HepG2 (cell line): ENCODE data around the gene RHBDF2. TPM values are rescaled to one million over a fixed set of nuclear protein-coding genes. Genes with fewer than 3 reads are reported as not detected.
A peak's percentile ranks its signal among the peaks of the same experiment; 100 is the strongest.

Source experiments
- ATAC-seq: fragments of 200-7000 bp; cut with Tn5 transposase; 3 replicates; pipeline ENCODE4 v1.9.1; 2020; ENCODE audit warnings: mild to moderate bottlenecking, moderate library complexity
- BruUV-seq: library from RNA; stranded (reverse); fragments of 400-500 nt; replicated peaks from 2 replicates; lab custom pipeline; 2021; lab: Mats Ljungman, UMichigan
- CTCF ChIA-PET: fragments of 300-600 bp; formaldehyde crosslinking; extraction: SDS; loops from one replicate; lab custom pipeline; 2021; ENCODE audit warnings: low total read pairs, inconsistent platforms, low intra/inter-chr PET ratio; lab: Yijun Ruan, JAX
- POLR2A ChIA-PET: fragments of 350-600 bp; sonication (Branson Sonifier 250); formaldehyde crosslinking; loops from one replicate; lab custom pipeline; 2020; ENCODE audit warnings: antibody characterized with exemption, inconsistent platforms; lab: Yijun Ruan, JAX
- DNase-seq: peaks from one replicate; pipeline ENCODE4 v3.0.0-alpha.2; 2015; ENCODE audit warnings: low spot score
- FAIRE-seq: peaks from 3 replicates; lab custom pipeline; 2011; peaks lifted over from hg19 to GRCh38; lab: Jason Lieb, UNC
- H2AFZ ChIP-seq: one replicate; pipeline ENCODE4 v1.6.1; 2011; ENCODE audit warnings: low read length, inconsistent platforms
- H3K27ac ChIP-seq: fragments of 300-600 bp; 3 replicates; pipeline ENCODE4 v1.8.0; 2011; ENCODE audit warnings: mixed run types, mild to moderate bottlenecking, mixed read lengths, low read length, inconsistent platforms; ENCODE audit not compliant: insufficient read depth; ENCODE audit errors: extremely low read length
- H3K27me3 ChIP-seq, 2 experiments: fragments of 200-600 bp in 1 of 2; 2 replicates in 1 of 2; 3 replicates in 1 of 2; pipeline versions ENCODE4 v1.6.0 to v1.8.0; 2011; ENCODE audit warnings: low read length in 2 of 2, mild to moderate bottlenecking in 2 of 2, moderate library complexity in 2 of 2, inconsistent platforms in 1 of 2; ENCODE audit not compliant: insufficient read depth in 2 of 2, control insufficient read depth in 1 of 2
- H3K36me3 ChIP-seq, 2 experiments: fragments of 200-600 bp in 1 of 2; replicated peaks in 1 of 2; 2 replicates in 1 of 2; 3 replicates in 1 of 2; pipeline versions ENCODE4 v1.5.1 to v1.8.0; 2011; ENCODE audit warnings: low read length in 2 of 2, inconsistent platforms in 1 of 2; ENCODE audit not compliant: insufficient read depth in 2 of 2, control insufficient read depth in 1 of 2
- H3K4me1 ChIP-seq: 2 replicates; pipeline ENCODE4 v1.5.1; 2012; ENCODE audit warnings: low read length, inconsistent platforms; ENCODE audit not compliant: insufficient read depth
- H3K4me2 ChIP-seq: 2 replicates; pipeline ENCODE4 v1.6.0; 2011; ENCODE audit warnings: low read depth, low read length, inconsistent platforms
- H3K4me3 ChIP-seq, 3 experiments: fragments of 200-600 bp in 1 of 3; sonication (generic), shearing (Covaris generic) in 1 of 3; replicated peaks in 1 of 3; 2 replicates each; pipeline ENCODE4 v1.5.1; 2011 to 2016; ENCODE audit warnings: low read length in 3 of 3, inconsistent platforms in 2 of 3, low read depth in 2 of 3, mild to moderate bottlenecking in 2 of 3, control low read depth in 1 of 3, mixed read lengths in 1 of 3; ENCODE audit not compliant: insufficient read depth in 1 of 3
- H3K79me2 ChIP-seq: one replicate; pipeline ENCODE4 v1.6.1; 2011; ENCODE audit warnings: low read length, inconsistent platforms; ENCODE audit not compliant: insufficient read depth
- H3K9ac ChIP-seq: 2 replicates; pipeline ENCODE4 v1.6.0; 2011; ENCODE audit warnings: mild to moderate bottlenecking, low read depth, low read length, inconsistent platforms; ENCODE audit not compliant: insufficient read depth
- H3K9me3 ChIP-seq: 2 replicates; pipeline ENCODE4 v1.5.1; 2012; ENCODE audit warnings: mild to moderate bottlenecking, low read length
- H4K20me1 ChIP-seq: 2 replicates; pipeline ENCODE4 v1.6.0; 2011; ENCODE audit warnings: inconsistent platforms, mild to moderate bottlenecking, low read length, moderate library complexity; ENCODE audit not compliant: insufficient read depth
- CENPBD1 ChIP-seq: sonication (generic); formaldehyde crosslinking; IDR thresholded peaks from 2 replicates; pipeline ENCODE4 v1.8.0; 2022; ENCODE audit warnings: missing genetic modification reagents, low read depth, mild to moderate bottlenecking, borderline replicate concordance
- NKX3-1 ChIP-seq: sonication (generic); formaldehyde crosslinking; IDR thresholded peaks from 2 replicates; pipeline ENCODE4 v1.5.0; 2020; ENCODE audit warnings: missing genetic modification reagents
- PAXIP1 ChIP-seq: sonication (generic); formaldehyde crosslinking; conservative IDR thresholded peaks from 2 replicates; pipeline ENCODE4 v1.4.0; 2020; ENCODE audit warnings: mild to moderate bottlenecking, missing genetic modification reagents, moderate library complexity
- SIX1 ChIP-seq: sonication (generic); formaldehyde crosslinking; IDR thresholded peaks from 2 replicates; pipeline ENCODE4 v1.4.0; 2020; ENCODE audit warnings: missing genetic modification reagents, borderline replicate concordance
- ZKSCAN8 ChIP-seq: IDR thresholded peaks from 2 replicates; pipeline ENCODE4 v1.6.1; 2016; ENCODE audit warnings: borderline replicate concordance, missing genetic modification reagents, missing compliant biosample characterization
- ZNF138 ChIP-seq: sonication (generic); formaldehyde crosslinking; IDR thresholded peaks from 2 replicates; pipeline ENCODE4 v1.5.0; 2020; ENCODE audit warnings: mild to moderate bottlenecking, low read depth, missing genetic modification reagents
- ZNF235 ChIP-seq: sonication (generic); formaldehyde crosslinking; IDR thresholded peaks from 2 replicates; pipeline ENCODE4 v1.8.1; 2023; ENCODE audit warnings: mild to moderate bottlenecking, missing genetic modification reagents, borderline replicate concordance
- ZNF552 ChIP-seq: sonication (generic); formaldehyde crosslinking; IDR thresholded peaks from 2 replicates; pipeline ENCODE4 v1.9.0; 2022; ENCODE audit warnings: missing genetic modification reagents, mild to moderate bottlenecking, borderline replicate concordance
- WGBS: methylation state at CpG from one replicate; pipeline ENCODE4 v1.1.6; 2017; ENCODE audit warnings: low lambda C conversion rate; 5-methylcytosine and 5-hydroxymethylcytosine counted together
- in situ Hi-C: cut with HindIII; loops from 2 replicates; pipeline ENCODE4 v1.10.0; 2017; ENCODE audit warnings: low pct_unique_long_range_greater_than_20kb; ENCODE audit not compliant: extremely low pct_ligation_motif_present
- intact Hi-C: fragments of 100-400 bp; cut with micrococcal nuclease; formaldehyde crosslinking; loops from one replicate; pipeline ENCODE4 v1.10.0; 2022; ENCODE audit not compliant: unreplicated experiment
- polyA plus RNA-seq, 8 experiments: library from polyadenylated mRNA; depleted of rRNA in 3 of 8; stranded (reverse) in 7 of 8; unstranded in 1 of 8; fragments of >200 nt; fragmentation: Illumina TruSeq in 4 of 8; extraction: Trizol in 4 of 8; gene quantifications; 2 replicates each; pipeline versions ENCODE4 v1.2.1 to v1.2.3, GENCODE V29; 2011 to 2016; ENCODE audit warnings: low read depth in 4 of 8, missing spikeins in 1 of 8, mixed read lengths in 1 of 8; ENCODE audit not compliant: insufficient read depth in 1 of 8
- total RNA-seq, 5 experiments: library from RNA; depleted of rRNA; stranded (reverse); fragments of >200 nt; fragmentation: Illumina TruSeq; extraction: Trizol; gene quantifications; 2 replicates each; pipeline ENCODE4 v1.2.3, GENCODE V29; 2016; ENCODE audit warnings: low read depth in 1 of 5

Gene RHBDF2
- total and polyA plus RNA-seq, 2 of the 13 experiments (the other 11 are each of a cell fraction or from before 2014, with no cell fraction given), result 7.8 to 24.2 TPM

- TF ChIP-seq NKX3-1 (CRISPR knock-in tag) (no peak), CENPBD1 (CRISPR knock-in tag) (no peak), SIX1 (no peak)
These were observed 8.9 kb downstream of the RHBDF2 start (continued) for GRCh38 chr17:76492123-76492988.

- WGBS, result 88% methylated on average over 16 of the region's 17 CpGs
- peaks cover 29% of the 10 kb centered on the region; the same call in 1 of the 2 replicates for H4K20me1 ChIP-seq
- ChIA-PET POLR2A (interaction anchor here (0.5 to 12.2 kb wide), 3 partner anchors 9 to 243 kb away, joined by 3 to 252 read pairs (median 3); partner anchors contain the start of gene RHBDF2), CTCF (no interaction called here)
- DNase-seq (no peak), ATAC-seq (peak; percentile 8), FAIRE-seq (no peak)
- in situ Hi-C loops, result no loop called here
- peak overlapping the region; percentile 72 for H3K4me2 ChIP-seq
- H3K4me3 ChIP-seq, result peak overlapping the region in 1 of 3 experiments; percentile 47; a peak in 1 of 6 replicates
- no peaks in the 10 kb centered on the region for H3K27me3 ChIP-seq
- H3K36me3 ChIP-seq, result 0 out of 5 replicates have a peak, but pooled peaks cover 1 to 3% of the 10 kb centered on the region in 2 experiments
- no peak overlapping the region for H2AFZ ChIP-seq
- H3K27ac ChIP-seq, result no peak overlapping the region
- intact Hi-C loops, result no loop called here
- no peaks in the 10 kb centered on the region for H3K9me3 ChIP-seq
- BruUV-seq, result no TSS peak
- peaks cover 58% of the 10 kb centered on the region for H3K4me1 ChIP-seq
- H3K79me2 ChIP-seq, result no peaks in the 10 kb centered on the region
- H3K9ac ChIP-seq, result no peak overlapping the region
- no peak for TF ChIP-seq ZKSCAN8
- no peak for TF ChIP-seq PAXIP1 (CRISPR knock-in tag)
- TF ChIP-seq ZNF235, result no peak
- no peak for TF ChIP-seq ZNF552 (CRISPR knock-in tag)
- no peak for TF ChIP-seq ZNF138 (CRISPR knock-in tag)
These were observed 9.7 kb downstream of the RHBDF2 start for GRCh38 chr17:76491271-76492122.
